Breast epithelium (tissue), 3 donors: ENCODE results near the gene LRIG2.

Experiments used
- CTCF ChIP-seq, 3 donors: fragments of 450-650 bp; IDR thresholded peaks; one replicate each; pipeline ENCODE4 v1.5.1; 2016 to 2017; ENCODE audit warnings: antibody characterized with exemption in 3 of 3, mild to moderate bottlenecking in 3 of 3, moderate library complexity in 3 of 3
- POLR2AphosphoS5 ChIP-seq, 3 donors: sonication (generic); formaldehyde crosslinking; IDR thresholded peaks; one replicate each; pipeline ENCODE4 v1.6.1; 2017; ENCODE audit warnings: antibody characterized with exemption in 3 of 3

DNA sequence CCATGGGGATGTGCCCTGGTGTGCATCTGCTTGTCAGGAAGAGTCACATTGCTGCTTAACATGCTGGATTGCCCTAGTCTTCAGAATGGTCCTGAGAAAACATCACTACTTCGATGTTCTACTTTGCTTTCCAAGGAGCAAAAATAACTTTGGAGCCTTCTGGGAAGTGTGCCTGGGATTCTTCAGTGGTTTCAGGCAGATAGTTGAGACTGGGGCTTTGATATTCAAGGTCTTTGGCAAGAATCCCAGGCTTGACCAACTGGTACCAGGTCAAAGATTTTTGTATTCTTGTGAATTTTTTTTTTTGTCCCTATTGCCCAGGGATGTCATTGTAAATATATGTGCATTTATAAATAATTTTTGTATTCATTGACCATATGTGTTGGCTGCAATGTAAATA, 51.4 kb downstream of the LRIG2 start:
- no peak for TF ChIP-seq CTCF (IDR thresholded peaks at IDR 0.05)
- TF ChIP-seq POLR2AphosphoS5 (IDR thresholded peaks at IDR 0.05) = no peak
